GM12878 (cell line): ENCODE data around the gene SNED1. TPM values are rescaled to one million over a fixed set of nuclear protein-coding genes. Genes with fewer than 3 reads are reported as not detected.

Source experiments
- ATAC-seq: fragments of 200-7000 bp; cut with Tn5 transposase; 3 replicates; pipeline ENCODE4 v1.9.1; 2020; ENCODE audit warnings: mild to moderate bottlenecking, moderate library complexity
- BruUV-seq: library from RNA; stranded (reverse); fragments of 400-500 nt; replicated peaks from 2 replicates; lab custom pipeline; 2021; lab: Mats Ljungman, UMichigan
- CTCF ChIA-PET: fragments of 300-600 bp; sonication (Branson Sonifier 250); formaldehyde crosslinking; extraction: SDS; loops from one replicate; lab custom pipeline; 2021; ENCODE audit warnings: inconsistent platforms; lab: Yijun Ruan, JAX
- POLR2A ChIA-PET: fragments of 350-600 bp; formaldehyde crosslinking; extraction: SDS; loops from one replicate; lab custom pipeline; 2021; ENCODE audit warnings: inconsistent platforms; lab: Charles Lee
- RAD21 ChIA-PET: fragments of 300-600 bp; sonication (Branson Sonifier 250); formaldehyde crosslinking; loops from one replicate; lab custom pipeline; 2023; ENCODE audit warnings: antibody characterized with exemption; ENCODE audit not compliant: unreplicated experiment; lab: Charles Lee
- SMC1A ChIA-PET: fragments of 300-600 bp; sonication (Branson Sonifier 250); formaldehyde crosslinking; loops from one replicate; lab custom pipeline; 2023; ENCODE audit not compliant: unreplicated experiment, uncharacterized antibody; lab: Charles Lee
- DNase-seq: peaks from one replicate; pipeline ENCODE4 v3.0.0-alpha.2; 2011; ENCODE audit warnings: low read depth, low spot score
- FAIRE-seq: peaks from 3 replicates; lab custom pipeline; 2011; peaks lifted over from hg19 to GRCh38; lab: Jason Lieb, UNC
- H2AFZ ChIP-seq: 2 replicates; pipeline ENCODE4 v1.6.0; 2011; ENCODE audit warnings: low read depth, low read length, control low read depth; ENCODE audit not compliant: control insufficient read depth
- H3K27ac ChIP-seq: 2 replicates; pipeline ENCODE4 v1.5.1; 2011; ENCODE audit warnings: control low read depth; ENCODE audit not compliant: control insufficient read depth, insufficient read depth
- H3K27me3 ChIP-seq, 2 experiments: replicated peaks in 1 of 2; 2 replicates each; pipeline versions ENCODE4 v1.6.0 to v1.6.1; 2011; ENCODE audit warnings: low read length in 1 of 2; ENCODE audit not compliant: control insufficient read depth in 2 of 2, insufficient read depth in 2 of 2
- H3K36me3 ChIP-seq, 2 experiments: 2 replicates each; pipeline ENCODE4 v1.5.1; 2011; ENCODE audit warnings: low read length in 1 of 2; ENCODE audit not compliant: control insufficient read depth in 2 of 2, insufficient read depth in 2 of 2
- H3K4me1 ChIP-seq: 2 replicates; pipeline ENCODE4 v1.6.1; 2011; ENCODE audit warnings: mild to moderate bottlenecking, low read length, moderate library complexity, mixed read lengths; ENCODE audit not compliant: control insufficient read depth, insufficient read depth
- H3K4me2 ChIP-seq: 2 replicates; pipeline ENCODE4 v1.6.0; 2011; ENCODE audit warnings: control low read depth; ENCODE audit not compliant: control insufficient read depth, insufficient read depth
- H3K4me3 ChIP-seq: fragments of 200-600 bp; sonication (generic); 2 replicates; pipeline ENCODE4 v1.5.1; 2016
- H3K79me2 ChIP-seq: 2 replicates; pipeline ENCODE4 v1.6.0; 2011; ENCODE audit warnings: low read length; ENCODE audit not compliant: control insufficient read depth, insufficient read depth
- H3K9ac ChIP-seq: 2 replicates; pipeline ENCODE4 v1.8.0; 2011; ENCODE audit warnings: low read length, control low read depth, mixed read lengths; ENCODE audit not compliant: control insufficient read depth, insufficient read depth
- H3K9me3 ChIP-seq: replicated peaks from 3 replicates; pipeline ENCODE4 v1.5.1; 2011; ENCODE audit warnings: mild to moderate bottlenecking, low read length; ENCODE audit not compliant: control insufficient read depth, insufficient read depth
- H4K20me1 ChIP-seq: 2 replicates; pipeline ENCODE4 v1.6.0; 2011; ENCODE audit not compliant: control insufficient read depth, insufficient read depth
- ATF7 ChIP-seq: fragments of 450-650 bp; IDR thresholded peaks from 2 replicates; pipeline ENCODE4 v1.6.1; 2016; ENCODE audit warnings: low read depth, mild to moderate bottlenecking
- CHD2 ChIP-seq: IDR thresholded peaks from 2 replicates; pipeline ENCODE4 v1.6.1; 2011; ENCODE audit warnings: low read depth, low read length, improper control_type of control experiment, borderline replicate concordance
- NBN ChIP-seq: fragments of 450-650 bp; IDR thresholded peaks from 2 replicates; pipeline ENCODE4 v1.6.1; 2016
- NFIC ChIP-seq: IDR thresholded peaks from 2 replicates; pipeline ENCODE4 v1.6.1; 2012; ENCODE audit warnings: low read depth, mild to moderate bottlenecking, inconsistent platforms, low read length, moderate library complexity
- RELA ChIP-seq: fragments of 450-650 bp; IDR thresholded peaks from 2 replicates; pipeline ENCODE4 v1.8.0; 2014; ENCODE audit warnings: borderline replicate concordance; ENCODE audit not compliant: partially characterized antibody
- SPI1 ChIP-seq: IDR thresholded peaks from 2 replicates; pipeline ENCODE4 v1.6.1; 2011; ENCODE audit warnings: low read depth, mild to moderate bottlenecking, low read length, moderate library complexity, borderline replicate concordance; ENCODE audit not compliant: insufficient read depth
- USF2 ChIP-seq: IDR thresholded peaks from 2 replicates; pipeline ENCODE4 v1.6.1; 2011; ENCODE audit warnings: low read depth, low read length, improper control_type of control experiment, borderline replicate concordance
- YBX1 ChIP-seq: fragments of 450-650 bp; IDR thresholded peaks from 2 replicates; pipeline ENCODE4 v1.6.1; 2016; ENCODE audit warnings: antibody characterized with exemption
- WGBS: methylation state at CpG from one replicate; pipeline ENCODE4 v1.1.6; 2016; ENCODE audit warnings: low lambda C conversion rate; ENCODE audit not compliant: insufficient replicate concordance, insufficient coverage; ENCODE audit errors: missing lambda C conversion rate; 5-methylcytosine and 5-hydroxymethylcytosine counted together
- in situ Hi-C: fragments of 300-500 bp; cut with MboI; formaldehyde crosslinking; loops from 9 replicates; pipeline ENCODE4 v1.14.3; 2018; ENCODE audit warnings: mixed read lengths
- intact Hi-C: fragments of 100-400 bp; cut with micrococcal nuclease; formaldehyde crosslinking; loops from one replicate; pipeline ENCODE4 v1.14.2; 2022; ENCODE audit not compliant: unreplicated experiment
- polyA plus RNA-seq, 11 experiments: library from polyadenylated mRNA; depleted of rRNA in 4 of 11; unstranded in 6 of 11; stranded (reverse) in 5 of 11; fragments of >200 nt; fragmentation: Nextera tagmentation in 4 of 11; fragmentation: Illumina TruSeq in 1 of 11; extraction: Ambion mirVana in 4 of 11; extraction: Trizol in 1 of 11; gene quantifications; 1 replicate in 1 of 11; 2 replicates in 10 of 11; pipeline versions ENCODE4 v1.2.1 to v1.2.3, GENCODE V29; 2011 to 2016; ENCODE audit warnings: inconsistent platforms in 2 of 11, missing spikeins in 2 of 11, low read depth in 1 of 11
- total RNA-seq, 4 experiments: library from RNA; depleted of rRNA in 3 of 4; stranded (reverse); fragments of >200 nt in 3 of 4; fragmentation: Illumina TruSeq in 1 of 4; extraction: Trizol in 1 of 4; gene quantifications; 2 replicates each; pipeline versions ENCODE4 v1.2.1 to v1.2.3, GENCODE V29; 2013 to 2021
- TF ChIP-seq, protein P1 (sequence below): fragments of 450-650 bp; IDR thresholded peaks from 2 replicates; pipeline ENCODE4 v1.6.1; 2016; ENCODE audit warnings: mild to moderate bottlenecking
- TF ChIP-seq, protein P2 (sequence below): IDR thresholded peaks from 2 replicates; pipeline ENCODE4 v1.6.1; 2012; ENCODE audit warnings: low read depth, low read length, improper control_type of control experiment

The SNED1 gene
- total and polyA plus RNA-seq, 10 of the 15 experiments (the other 5 are each of a cell fraction or from before 2014, with no cell fraction given) = 0.05 to 8.4 (median 3.0) TPM

DNA sequence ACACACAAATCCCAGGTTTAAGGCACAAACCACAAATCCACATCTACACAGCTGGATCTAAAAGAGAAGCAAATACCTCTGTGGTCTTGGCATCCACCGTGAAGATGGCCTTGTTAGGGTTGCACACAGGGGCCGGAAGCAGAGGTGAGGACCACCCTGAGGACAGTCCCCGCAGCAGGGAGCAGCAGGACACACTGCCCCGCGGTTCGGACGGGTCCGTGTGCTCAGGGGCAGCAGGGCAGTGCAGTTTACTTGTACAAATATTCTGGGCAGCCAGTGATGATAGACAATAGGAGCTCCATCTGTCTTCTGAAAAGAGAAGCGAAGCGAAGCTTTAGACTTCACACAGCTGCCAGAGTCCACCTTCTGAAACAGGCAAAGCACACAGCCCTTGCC, 142.0 kb downstream of the SNED1 start:
- FAIRE-seq (no peak), DNase-seq (no peak), ATAC-seq (no peak)
- BruUV-seq = no TSS peak
- Histone ChIP-seq H2AFZ (no peak overlapping the region), H3K9me3 (no peaks in the 10 kb centered on the region), H3K9ac (no peak overlapping the region), H3K27me3 (no peaks in the 10 kb centered on the region; a peak in 1 of 4 replicates), H3K36me3 (peaks cover 6 to 26% of the 10 kb centered on the region in 2 experiments), H3K4me2 (no peak overlapping the region), H3K4me1 (no peaks in the 10 kb centered on the region), H3K27ac (no peak overlapping the region), H3K4me3 (no peak overlapping the region), H3K79me2 (no peaks in the 10 kb centered on the region; the same call in 1 of the 2 replicates), H4K20me1 (no peaks in the 10 kb centered on the region)
- ChIA-PET SMC1A (no interaction called here), RAD21 (interaction anchor here (0.8 kb wide), 1 partner anchor 29 kb away, joined by 3 read pairs; no protein-coding TSS in a partner anchor), CTCF (no interaction called here), POLR2A (no interaction called here)
- in situ Hi-C loops (no loop called here), intact Hi-C loops (loop anchor here (10.0 kb wide), 1 partner anchor 56 kb away; no protein-coding TSS in a partner anchor)
- 98% methylated on average over 10 of the region's 10 CpGs for WGBS
- TF ChIP-seq, protein P1, sequence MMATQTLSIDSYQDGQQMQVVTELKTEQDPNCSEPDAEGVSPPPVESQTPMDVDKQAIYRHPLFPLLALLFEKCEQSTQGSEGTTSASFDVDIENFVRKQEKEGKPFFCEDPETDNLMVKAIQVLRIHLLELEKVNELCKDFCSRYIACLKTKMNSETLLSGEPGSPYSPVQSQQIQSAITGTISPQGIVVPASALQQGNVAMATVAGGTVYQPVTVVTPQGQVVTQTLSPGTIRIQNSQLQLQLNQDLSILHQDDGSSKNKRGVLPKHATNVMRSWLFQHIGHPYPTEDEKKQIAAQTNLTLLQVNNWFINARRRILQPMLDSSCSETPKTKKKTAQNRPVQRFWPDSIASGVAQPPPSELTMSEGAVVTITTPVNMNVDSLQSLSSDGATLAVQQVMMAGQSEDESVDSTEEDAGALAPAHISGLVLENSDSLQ = no peak
- TF ChIP-seq NFIC (no peak), USF2 (no peak), RELA (no peak), ATF7 (no peak), SPI1 (no peak), YBX1 (no peak), NBN (no peak), CHD2 (no peak)
- TF ChIP-seq, protein P2, sequence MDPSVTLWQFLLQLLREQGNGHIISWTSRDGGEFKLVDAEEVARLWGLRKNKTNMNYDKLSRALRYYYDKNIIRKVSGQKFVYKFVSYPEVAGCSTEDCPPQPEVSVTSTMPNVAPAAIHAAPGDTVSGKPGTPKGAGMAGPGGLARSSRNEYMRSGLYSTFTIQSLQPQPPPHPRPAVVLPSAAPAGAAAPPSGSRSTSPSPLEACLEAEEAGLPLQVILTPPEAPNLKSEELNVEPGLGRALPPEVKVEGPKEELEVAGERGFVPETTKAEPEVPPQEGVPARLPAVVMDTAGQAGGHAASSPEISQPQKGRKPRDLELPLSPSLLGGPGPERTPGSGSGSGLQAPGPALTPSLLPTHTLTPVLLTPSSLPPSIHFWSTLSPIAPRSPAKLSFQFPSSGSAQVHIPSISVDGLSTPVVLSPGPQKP = no peak
